IPS-NIHi11 (cell line): Measurements from ENCODE around the gene IQGAP3.
"Not testable (repeated sequence)": the region's sequence is repeated elsewhere in the genome, so short reads cannot be mapped to it uniquely, and the experiment has no call there.

Source experiments
- DNase-seq: peaks from one replicate; pipeline ENCODE4 v3.0.0; 2012; ENCODE audit warnings: mixed read lengths, low spot score

IQGAP3 gene, protein sequence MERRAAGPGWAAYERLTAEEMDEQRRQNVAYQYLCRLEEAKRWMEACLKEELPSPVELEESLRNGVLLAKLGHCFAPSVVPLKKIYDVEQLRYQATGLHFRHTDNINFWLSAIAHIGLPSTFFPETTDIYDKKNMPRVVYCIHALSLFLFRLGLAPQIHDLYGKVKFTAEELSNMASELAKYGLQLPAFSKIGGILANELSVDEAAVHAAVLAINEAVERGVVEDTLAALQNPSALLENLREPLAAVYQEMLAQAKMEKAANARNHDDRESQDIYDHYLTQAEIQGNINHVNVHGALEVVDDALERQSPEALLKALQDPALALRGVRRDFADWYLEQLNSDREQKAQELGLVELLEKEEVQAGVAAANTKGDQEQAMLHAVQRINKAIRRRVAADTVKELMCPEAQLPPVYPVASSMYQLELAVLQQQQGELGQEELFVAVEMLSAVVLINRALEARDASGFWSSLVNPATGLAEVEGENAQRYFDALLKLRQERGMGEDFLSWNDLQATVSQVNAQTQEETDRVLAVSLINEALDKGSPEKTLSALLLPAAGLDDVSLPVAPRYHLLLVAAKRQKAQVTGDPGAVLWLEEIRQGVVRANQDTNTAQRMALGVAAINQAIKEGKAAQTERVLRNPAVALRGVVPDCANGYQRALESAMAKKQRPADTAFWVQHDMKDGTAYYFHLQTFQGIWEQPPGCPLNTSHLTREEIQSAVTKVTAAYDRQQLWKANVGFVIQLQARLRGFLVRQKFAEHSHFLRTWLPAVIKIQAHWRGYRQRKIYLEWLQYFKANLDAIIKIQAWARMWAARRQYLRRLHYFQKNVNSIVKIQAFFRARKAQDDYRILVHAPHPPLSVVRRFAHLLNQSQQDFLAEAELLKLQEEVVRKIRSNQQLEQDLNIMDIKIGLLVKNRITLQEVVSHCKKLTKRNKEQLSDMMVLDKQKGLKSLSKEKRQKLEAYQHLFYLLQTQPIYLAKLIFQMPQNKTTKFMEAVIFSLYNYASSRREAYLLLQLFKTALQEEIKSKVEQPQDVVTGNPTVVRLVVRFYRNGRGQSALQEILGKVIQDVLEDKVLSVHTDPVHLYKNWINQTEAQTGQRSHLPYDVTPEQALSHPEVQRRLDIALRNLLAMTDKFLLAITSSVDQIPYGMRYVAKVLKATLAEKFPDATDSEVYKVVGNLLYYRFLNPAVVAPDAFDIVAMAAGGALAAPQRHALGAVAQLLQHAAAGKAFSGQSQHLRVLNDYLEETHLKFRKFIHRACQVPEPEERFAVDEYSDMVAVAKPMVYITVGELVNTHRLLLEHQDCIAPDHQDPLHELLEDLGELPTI (N-terminal part only)

DNA sequence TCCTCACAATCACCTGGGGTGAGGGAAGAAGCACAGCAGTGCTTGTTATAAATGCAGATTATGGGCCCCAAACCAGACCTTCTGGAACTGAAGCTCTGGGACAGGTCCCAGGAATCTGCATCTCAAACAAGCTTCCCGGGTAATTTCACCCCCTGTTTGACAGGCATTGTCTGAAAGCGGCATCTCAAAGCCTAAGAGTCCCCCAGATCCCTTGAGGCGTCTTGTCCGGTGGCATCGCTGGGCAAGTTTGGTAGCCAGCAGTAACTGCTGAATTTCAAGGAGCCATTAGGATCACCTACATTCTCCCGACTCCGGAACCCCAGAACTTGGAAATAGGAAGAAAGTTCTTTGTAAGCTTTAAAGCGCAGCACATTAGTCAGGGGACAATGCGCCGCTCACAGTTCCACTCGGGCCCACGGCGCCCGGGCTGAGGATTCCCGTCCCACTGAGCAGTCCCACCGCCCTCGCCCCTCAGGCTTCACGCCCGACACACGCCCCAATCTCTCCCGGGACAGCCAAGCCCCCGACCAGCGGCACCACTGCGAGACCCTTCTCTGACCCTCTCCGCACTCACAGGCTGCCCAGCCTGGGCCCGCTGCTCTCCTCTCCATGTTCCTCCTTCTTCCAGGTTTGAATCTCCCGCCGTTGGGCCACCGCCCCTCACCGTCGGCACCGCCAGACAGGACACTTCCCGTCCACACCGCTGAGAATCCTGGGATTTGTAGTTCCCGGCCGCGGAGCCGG is at the start of gene IQGAP3:
IQGAP3 (minus strand) TSS at position 647 of the 744 bp plus-strand sequence; CDS start at position 611, 36 bp downstream.
- peak; percentile 97 for DNase-seq

DNA sequence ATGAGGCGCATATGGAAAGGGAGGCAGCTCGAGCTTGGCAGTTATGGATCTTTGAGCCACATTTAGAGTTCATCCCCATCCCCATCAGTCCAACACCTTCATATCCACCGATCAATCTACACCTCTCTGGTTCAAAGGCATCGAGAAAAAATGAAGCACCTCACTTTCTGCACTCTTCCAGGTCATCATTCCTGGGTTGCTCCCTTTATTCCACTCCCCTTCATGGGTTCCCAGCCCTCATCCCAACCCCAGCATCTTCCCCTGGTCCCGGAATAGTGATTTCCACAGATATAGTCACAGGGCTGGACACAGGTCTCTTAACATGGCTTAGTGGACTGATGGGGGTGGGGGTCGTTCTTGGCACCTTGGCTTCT is 47.2 kb upstream of the IQGAP3 start:
- DNase-seq: no peak

DNA sequence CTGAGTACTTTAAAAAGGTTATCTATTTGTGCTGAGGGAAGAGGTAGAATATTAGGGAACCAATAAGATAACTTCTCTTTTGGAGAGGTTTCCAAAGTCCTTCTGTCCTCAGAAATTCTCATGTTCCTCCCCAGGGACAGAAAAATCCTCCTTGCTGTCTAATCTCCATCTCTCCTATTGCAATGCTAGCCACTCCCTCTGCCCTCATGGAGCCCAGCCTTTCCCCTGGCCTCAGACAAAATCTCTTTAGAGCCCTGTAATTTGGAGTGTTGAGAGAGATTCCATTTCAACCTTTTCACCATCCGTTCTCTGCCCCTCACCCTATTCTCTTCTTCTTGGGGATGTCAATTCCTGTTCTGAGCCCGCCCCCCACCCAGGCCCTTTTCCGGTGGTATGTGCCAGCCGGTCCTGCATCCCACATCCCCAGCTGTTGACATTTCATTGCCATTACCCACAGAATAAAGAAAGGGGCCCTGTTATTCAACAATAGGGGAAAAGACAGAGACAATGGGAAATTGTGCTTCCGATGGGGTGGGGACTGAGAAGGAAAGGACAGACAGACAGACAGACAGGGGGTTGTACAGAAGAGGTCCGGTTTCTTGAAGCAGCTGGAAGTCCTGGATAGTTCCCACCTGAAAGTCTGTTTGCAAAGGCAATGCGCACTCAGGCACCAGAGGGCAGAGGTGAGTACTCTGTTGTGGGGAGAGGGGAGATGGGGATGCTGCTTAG is 46.7 kb upstream of the IQGAP3 start, which contains the start of gene HAPLN2:
HAPLN2 (plus strand) TSS at position 563 of the 729 bp plus-strand sequence. CDS start 4,076 bp downstream, outside the sequence.
- DNase-seq: peak; percentile 65

DNA sequence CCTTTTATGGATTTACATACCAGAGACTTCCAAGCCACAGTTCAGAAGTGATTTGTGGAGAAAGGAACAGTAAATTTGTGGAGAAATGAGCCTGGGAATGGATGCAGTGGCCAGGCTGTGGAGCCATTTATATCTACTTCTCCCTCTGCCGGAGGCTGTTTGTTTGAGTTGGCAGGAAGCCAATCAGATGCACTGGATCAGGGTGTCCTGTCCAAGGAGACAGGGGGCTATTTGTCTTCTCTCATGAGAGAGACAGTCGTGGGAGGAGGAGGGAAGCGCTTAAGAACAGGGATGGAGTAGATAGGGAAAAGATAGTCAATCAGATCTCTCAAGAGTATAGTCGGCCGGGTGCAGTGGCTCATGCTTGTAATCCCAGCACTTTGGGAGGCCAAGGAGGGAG is 44.1 kb upstream of the IQGAP3 start:
- no peak for DNase-seq

DNA sequence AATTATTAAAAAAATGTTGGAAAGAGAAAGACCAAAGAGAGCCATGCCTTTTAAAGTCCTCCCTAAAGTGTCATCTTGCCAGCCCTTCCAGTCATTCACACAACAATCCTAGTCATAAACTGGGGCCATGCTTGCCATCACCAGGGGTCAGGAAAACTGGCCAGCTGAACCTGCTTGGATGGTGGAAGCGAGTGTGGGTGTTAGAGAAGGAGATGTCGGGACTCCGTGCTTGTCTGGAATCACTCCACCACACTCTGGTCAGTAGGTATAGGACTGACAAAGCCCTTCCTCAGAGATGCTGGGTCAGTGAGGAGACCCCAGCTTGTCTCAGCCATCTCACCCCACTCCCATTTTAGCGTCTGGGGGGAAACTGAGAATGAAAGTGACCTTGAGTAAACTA is 43.6 kb upstream of the IQGAP3 start:
- no peak for DNase-seq

DNA sequence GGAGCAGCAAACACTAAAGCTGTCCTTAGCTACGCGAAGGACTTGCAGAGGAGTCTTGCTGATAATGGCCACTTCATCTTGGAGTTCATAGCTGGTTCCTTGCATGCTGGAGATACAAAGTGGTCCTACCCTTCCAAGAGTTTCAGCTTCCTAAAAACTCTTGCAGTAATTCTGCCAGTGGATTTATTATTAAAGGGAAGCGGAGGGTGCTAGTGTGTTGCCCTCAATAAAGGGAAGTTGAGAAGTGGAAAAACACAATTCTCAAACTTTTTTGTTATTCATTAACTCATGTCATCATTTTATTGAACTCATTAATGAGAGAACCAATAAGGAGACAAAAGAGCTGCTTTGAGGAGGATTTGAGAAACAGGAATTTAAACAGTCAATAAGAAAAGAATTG is 40.3 kb upstream of the IQGAP3 start:
- DNase-seq: no peak

DNA sequence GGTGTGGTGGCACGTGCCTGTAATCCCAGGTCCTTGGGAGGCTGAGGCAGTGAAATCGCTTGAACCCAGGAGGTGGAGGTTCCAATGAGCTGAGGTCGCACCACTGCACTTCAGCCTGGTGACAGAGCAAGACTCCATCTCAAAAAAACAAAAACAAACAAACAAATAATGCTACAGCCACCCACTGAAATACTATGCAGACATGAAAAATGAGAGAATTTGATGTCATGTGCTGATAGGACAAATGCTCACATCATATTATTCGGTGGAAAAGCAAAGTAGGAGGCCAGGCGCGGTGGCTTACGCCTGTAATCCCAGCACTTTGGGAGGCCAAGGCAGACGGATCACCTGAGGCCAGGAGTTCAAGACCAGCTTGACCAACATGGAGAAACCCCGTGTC is 37.7 kb upstream of the IQGAP3 start:
- DNase-seq: not testable (repeated sequence)

DNA sequence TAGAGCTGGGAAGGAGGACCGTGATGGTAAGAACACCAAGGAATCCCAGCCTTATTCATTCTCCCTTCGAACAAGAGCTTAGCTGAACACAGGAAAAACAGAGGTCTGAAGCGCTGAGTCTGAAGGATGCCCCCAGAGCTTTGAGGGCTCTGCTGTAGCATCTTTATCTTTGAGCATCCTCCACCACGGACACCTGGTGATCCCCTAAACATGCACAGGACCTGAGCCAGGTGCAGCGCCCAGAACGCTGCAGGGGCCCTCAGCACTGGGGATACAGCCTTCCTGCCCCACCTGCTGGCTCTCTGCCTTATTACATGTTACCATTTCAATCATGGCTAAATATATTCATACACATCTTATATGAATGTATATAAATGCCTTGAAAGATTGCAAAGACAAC is 36.6 kb upstream of the IQGAP3 start:
- peak; percentile 57 for DNase-seq

DNA sequence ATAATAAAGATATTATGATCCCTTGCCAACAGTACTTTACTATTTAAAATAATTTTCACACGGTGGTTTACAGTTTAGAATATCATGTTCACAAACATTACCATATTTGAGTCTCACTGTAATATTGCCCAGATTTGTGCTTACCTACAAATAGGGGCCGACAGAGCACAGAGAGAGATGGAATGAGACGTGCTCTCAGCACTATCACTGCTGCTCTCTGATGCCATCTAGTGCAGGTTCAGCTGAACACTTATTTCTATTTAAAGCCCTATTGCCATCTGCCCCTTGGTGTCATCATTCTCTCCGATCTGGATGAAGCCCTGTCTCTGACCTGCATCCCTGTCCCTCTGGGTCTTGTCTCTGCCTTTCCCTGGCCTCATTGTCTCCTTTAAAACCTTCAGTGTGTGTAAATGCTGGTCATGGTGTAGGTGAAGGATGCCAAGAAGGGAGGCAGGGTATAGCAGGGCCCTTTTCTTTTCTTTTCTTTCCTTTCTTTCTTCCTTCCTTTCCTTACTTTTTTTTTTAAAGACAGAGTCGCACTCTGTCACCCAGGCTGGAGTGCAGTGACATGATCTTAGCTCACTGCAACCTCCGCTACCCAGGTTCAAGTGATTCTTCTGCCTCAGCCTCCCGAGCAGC is 35.8 kb upstream of the IQGAP3 start:
- peak; percentile 65 for DNase-seq

DNA sequence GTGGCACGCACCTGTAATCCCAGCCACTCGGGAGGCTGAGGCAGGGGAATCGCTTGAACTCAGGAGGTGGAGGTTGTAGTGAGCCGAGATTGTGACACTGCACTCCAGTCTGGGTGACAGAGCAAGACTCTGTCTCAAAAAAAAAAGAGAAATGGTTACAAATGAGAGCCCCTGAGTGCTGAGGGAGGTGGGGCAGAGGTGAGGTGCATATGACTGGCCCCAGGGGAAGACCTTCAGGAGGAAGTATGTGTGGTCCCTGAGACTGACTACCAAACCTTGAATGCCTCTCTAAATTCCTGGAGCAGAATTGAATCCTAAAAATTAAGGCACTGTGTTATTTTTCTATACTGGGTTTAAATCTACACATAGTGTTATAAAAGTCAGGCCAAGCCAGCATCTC is 35.0 kb upstream of the IQGAP3 start:
- DNase-seq: not testable (repeated sequence)

DNA sequence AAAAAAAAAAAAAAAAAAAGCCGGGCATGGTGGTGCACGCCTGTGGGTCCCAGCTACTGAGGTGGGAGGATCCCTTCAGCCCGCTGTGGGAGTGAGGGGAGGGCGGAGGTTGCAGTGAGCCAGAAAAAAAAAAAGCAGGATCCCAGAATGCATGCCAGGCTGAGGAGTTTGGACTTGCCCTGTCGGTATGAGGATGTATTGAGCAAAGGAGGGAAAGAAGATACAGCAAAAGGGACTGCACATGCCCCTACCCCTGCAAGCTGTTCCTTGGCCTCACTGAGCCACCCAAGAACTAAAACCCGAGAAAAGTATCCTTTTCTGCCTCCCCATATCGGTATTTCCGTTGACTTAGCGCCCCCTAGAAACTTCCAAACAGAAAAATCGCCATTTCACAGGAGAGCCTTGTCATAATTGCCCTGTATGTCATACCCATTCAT is 30.2 kb upstream of the IQGAP3 start:
- DNase-seq: no peak

DNA sequence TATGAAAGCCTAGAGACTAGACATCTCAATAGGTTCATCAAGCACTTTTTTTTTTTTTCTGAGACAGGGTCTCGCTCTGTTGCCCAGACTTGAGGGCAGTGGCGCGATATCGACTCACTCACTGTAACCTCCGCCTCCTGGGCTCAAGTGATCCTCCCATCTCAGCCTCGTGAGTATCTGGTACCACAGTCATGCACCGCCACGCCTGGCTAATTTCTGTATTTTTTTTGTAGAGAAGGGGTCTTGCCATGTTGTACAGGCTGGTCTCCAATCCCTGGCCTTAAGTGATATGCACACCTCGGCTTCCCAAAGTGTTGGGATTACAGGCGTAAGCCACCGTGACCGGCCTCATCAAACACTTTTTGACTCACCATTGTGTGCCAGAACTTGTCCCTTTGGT is 29.5 kb upstream of the IQGAP3 start:
- no peak for DNase-seq

DNA sequence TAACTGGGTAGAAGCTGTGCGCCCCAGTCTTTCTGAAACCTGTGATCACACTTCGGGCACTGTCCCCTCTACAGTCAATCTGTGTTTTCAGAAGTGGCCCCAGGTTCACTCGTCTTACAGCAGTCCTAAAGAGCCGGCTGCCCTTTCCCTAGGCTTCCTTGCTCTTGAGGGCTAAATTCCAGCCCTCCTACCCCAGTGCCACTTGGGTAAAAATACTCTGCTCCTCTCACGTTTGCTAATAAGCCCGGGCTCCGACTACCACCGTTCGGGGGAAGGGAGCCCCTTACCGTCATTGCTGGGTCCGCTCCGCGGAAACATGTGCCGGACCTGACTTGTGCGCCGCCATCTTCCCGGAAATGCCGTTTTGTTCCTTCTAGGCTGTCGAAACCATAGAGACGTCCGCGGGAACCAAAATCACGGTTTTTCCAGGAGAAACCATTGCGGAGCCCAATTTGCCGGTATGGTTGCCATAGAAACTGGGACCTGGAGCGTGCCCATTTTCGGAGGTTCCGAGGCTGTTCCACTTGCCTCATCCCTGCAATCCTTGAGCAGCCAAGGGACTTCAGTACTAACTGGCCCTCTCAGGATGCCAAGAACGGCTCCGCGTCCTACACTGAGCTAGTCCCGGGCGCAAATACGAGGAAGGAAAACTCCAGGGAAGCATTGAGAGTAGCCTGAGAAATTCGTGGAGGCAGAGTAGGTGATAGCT is 28.9 kb upstream of the IQGAP3 start, which contains the start of gene GPATCH4:
GPATCH4 (minus strand) TSS at position 358 of the 709 bp plus-strand sequence.
- peak; percentile 81 for DNase-seq

DNA sequence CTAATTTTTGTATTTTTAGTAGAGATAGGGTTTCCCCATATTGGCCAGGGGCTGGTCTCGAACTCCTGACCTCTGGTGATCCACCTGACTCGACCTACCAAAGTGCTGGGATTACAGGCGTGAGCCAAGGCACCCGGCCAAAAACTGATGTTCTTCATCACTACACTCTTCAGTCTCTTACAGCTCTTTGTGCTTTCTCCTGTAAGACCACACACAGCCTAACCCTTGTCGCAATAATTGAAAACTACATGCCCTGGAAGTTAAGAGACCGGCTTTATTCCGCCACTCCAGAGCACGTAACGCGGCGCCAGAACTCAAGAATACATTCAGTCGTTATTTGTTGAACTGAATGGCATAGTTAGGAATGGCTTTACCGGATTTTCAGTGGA is 28.4 kb upstream of the IQGAP3 start:
- DNase-seq: no peak

DNA sequence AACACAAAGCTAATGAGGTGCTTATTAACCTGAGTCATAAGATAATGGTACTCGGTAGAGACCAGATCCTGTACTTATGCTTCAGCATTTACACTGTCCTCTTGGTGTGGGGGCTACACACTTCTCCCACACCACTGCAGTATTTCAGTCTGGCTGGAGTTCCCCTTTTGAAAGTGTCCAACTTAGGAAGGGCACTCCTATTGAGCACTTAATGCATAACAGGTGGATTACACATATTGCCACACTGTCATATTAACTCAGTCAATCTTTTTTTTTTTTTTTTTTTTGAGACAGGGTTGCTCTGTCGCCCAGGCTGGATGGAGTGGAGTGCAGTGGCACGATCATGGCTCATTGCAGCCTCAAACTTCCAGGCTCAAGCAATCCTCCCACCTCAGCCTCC is 27.4 kb upstream of the IQGAP3 start:
- no peak for DNase-seq

DNA sequence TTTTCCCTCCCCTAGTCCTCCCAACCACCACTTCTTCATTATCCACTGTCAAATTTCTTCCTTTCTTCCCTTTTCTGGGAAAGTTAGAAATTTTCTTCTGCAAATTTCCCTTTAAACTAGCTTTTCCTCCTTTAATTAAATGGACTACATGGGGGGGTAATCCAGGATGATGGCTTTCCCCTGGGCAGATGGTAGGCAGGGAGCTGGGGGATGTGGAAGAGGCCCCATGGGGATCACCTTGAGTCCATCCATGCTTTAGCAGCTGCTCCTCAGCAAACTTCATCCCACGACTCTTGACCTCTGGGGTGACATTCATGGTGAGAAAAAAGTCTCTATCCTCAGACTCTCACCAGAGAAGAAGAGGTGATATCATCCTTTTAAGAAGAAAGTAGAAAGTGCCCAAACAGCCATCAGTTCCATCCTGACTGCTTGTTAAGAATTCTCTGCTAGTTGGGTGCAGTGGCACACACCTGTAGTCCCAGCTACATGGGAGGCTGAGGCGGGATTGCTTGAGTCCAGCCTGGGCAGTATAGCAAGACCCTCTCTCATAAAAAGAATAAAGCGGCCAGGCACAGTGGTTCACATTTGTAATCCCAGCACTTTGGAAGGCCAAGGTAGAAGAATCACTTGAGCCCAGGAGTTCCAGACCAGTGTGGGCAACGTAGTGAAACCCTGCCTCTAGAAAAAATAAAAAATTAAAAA is 26.5 kb upstream of the IQGAP3 start:
- no peak for DNase-seq

DNA sequence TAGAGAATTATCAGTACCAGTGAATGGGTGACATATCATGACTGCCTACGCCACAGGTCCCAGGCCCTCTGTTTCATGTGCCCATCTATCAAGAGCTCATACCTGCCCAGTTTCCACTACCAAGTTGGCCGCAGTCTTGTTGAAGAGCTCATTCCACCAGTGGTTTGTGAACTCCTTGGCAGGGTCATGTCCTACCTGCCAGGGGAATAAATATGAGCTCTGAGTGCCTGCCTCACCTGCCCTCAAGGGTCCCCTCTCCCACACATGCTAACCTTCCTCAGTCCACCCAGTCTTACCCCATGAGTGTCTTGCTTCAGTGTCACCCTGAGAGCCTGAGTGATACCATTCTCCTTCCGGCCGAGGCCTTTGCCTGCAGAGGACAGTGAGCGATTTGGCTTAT is 25.8 kb upstream of the IQGAP3 start:
- DNase-seq: no peak

DNA sequence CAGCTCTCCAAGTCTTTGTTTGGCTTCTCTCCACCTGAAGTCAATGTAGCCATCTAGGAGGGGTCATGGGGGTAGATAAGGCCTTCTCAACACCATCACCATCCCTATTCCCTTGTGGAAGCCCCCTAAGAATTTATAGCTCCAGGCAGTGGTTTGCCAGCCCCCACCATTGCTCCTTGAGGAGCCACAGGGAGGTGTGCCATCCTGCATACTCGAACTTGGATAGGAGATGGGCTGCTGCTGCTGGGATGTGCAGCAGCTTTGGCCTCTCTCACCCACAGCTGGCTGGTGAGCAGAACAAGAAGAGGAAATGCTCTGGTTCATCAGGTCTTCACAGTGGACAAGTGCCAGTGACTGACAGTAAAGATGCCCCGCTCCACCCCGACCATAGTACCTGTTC is 24.1 kb upstream of the IQGAP3 start:
- no peak for DNase-seq

DNA sequence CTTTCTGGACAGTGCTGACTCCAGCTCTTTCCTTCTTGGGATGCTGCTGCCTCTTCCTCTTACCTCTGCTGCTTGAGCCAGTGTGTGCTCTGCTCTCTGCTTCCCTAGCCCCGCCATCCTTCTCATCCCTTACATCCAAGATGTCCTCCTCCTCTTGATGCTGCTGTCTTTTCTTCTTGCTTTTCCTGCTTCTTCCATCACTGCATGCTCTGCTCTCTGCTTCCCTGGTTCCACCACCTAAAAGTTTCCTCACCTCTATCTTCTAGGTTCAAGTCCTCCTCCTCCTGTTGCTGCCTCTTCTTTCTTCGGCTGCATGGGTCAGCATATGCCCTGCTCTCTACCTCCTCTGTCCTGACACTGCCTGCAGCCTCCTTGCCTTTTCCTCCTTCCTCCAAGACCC is 22.7 kb upstream of the IQGAP3 start:
- DNase-seq: no peak
